Measurements from ENCODE around the gene MYOF.

MYOF gene

GRCh38 chr10:93496322-93497041 is 14.3 kb upstream of the MYOF start, which contains the start of gene CEP55:
TSS of gene CEP55 (plus strand) at chr10:93496612. CDS start at chr10:93500052, 3,440 bp downstream.
- H3K4me1 ChIP-seq (ENCODE audit: insufficient read depth, low read length), result 0 out of 2 replicates have a peak, but pooled peaks cover 8% of the 10 kb centered on the region
- no peaks in the 10 kb centered on the region; the same call in 1 of the 2 replicates for H3K36me3 ChIP-seq (ENCODE audit: insufficient read depth, low read length)
- no peaks in the 10 kb centered on the region for H3K9me3 ChIP-seq (ENCODE audit: control insufficient read depth, insufficient read depth, low read length)
- peak within 1 kb of the TSS; percentile 94 for H3K9ac ChIP-seq (ENCODE audit: low read depth, low read length)

- Histone ChIP-seq H3K9me3 (ENCODE audit: control insufficient read depth, insufficient read depth, low read length) (no peaks in the 10 kb centered on the region), H3K4me1 (ENCODE audit: insufficient read depth, low read length) (0 out of 2 replicates have a peak, but pooled peaks cover 8% of the 10 kb centered on the region), H3K9ac (ENCODE audit: low read depth, low read length) (peak overlapping the region; percentile 94; the same call in 1 of the 2 replicates), H3K36me3 (ENCODE audit: insufficient read depth, low read length) (no peaks in the 10 kb centered on the region; the same call in 1 of the 2 replicates)
Observed at GRCh38 chr10:93495654-93496321, 13.7 kb upstream of the MYOF start.

- H3K36me3 ChIP-seq (ENCODE audit: insufficient read depth, low read length), result no peaks in the 10 kb centered on the region
- 0 out of 2 replicates have a peak, but pooled peaks cover 8% of the 10 kb centered on the region for H3K4me1 ChIP-seq (ENCODE audit: insufficient read depth, low read length)
- no peaks in the 10 kb centered on the region for H3K9me3 ChIP-seq (ENCODE audit: control insufficient read depth, insufficient read depth, low read length)
- no peak overlapping the region for H3K9ac ChIP-seq (ENCODE audit: low read depth, low read length)
Observed at GRCh38 chr10:93494494-93494893, 12.4 kb upstream of the MYOF start.

GRCh38 chr10:93493162-93493561 is 11.0 kb upstream of the MYOF start:
- 0 out of 2 replicates have a peak, but pooled peaks cover 8% of the 10 kb centered on the region for H3K4me1 ChIP-seq (ENCODE audit: insufficient read depth, low read length)
- no peaks in the 10 kb centered on the region for H3K9me3 ChIP-seq (ENCODE audit: control insufficient read depth, insufficient read depth, low read length)
- H3K9ac ChIP-seq (ENCODE audit: low read depth, low read length), result no peak overlapping the region
- H3K36me3 ChIP-seq (ENCODE audit: insufficient read depth, low read length), result no peaks in the 10 kb centered on the region

- H3K9ac ChIP-seq (ENCODE audit: low read depth, low read length), result no peak overlapping the region
- no peaks in the 10 kb centered on the region for H3K9me3 ChIP-seq (ENCODE audit: control insufficient read depth, insufficient read depth, low read length)
- no peaks in the 10 kb centered on the region for H3K36me3 ChIP-seq (ENCODE audit: insufficient read depth, low read length)
- 0 out of 2 replicates have a peak, but pooled peaks cover 8% of the 10 kb centered on the region for H3K4me1 ChIP-seq (ENCODE audit: insufficient read depth, low read length)
Observed at GRCh38 chr10:93491602-93492121, 9.5 kb upstream of the MYOF start.

- H3K9ac ChIP-seq (ENCODE audit: low read depth, low read length), result no peak overlapping the region
- no peaks in the 10 kb centered on the region for H3K9me3 ChIP-seq (ENCODE audit: control insufficient read depth, insufficient read depth, low read length)
- H3K36me3 ChIP-seq (ENCODE audit: insufficient read depth, low read length), result no peaks in the 10 kb centered on the region
- H3K4me1 ChIP-seq (ENCODE audit: insufficient read depth, low read length), result 0 out of 2 replicates have a peak, but pooled peaks cover 5% of the 10 kb centered on the region
Observed at GRCh38 chr10:93488956-93489528, 6.9 kb upstream of the MYOF start.

GRCh38 chr10:93485690-93486089 is 3.6 kb upstream of the MYOF start:
- no peak overlapping the region for H3K9ac ChIP-seq (ENCODE audit: low read depth, low read length)
- H3K4me1 ChIP-seq (ENCODE audit: insufficient read depth, low read length), result no peaks in the 10 kb centered on the region; the same call in 1 of the 2 replicates
- H3K9me3 ChIP-seq (ENCODE audit: control insufficient read depth, insufficient read depth, low read length), result no peaks in the 10 kb centered on the region
- H3K36me3 ChIP-seq (ENCODE audit: insufficient read depth, low read length), result no peaks in the 10 kb centered on the region

GRCh38 chr10:93481637-93482144 is 443 bp downstream of the MYOF start:
- Histone ChIP-seq H3K36me3 (ENCODE audit: insufficient read depth, low read length) (no peaks in the 10 kb centered on the region), H3K9ac (ENCODE audit: low read depth, low read length) (peak overlapping the region; percentile 87), H3K9me3 (ENCODE audit: control insufficient read depth, insufficient read depth, low read length) (no peaks in the 10 kb centered on the region), H3K4me1 (ENCODE audit: insufficient read depth, low read length) (peaks cover 5% of the 10 kb centered on the region)

GRCh38 chr10:93478873-93479272 is 3.3 kb downstream of the MYOF start:
- no peaks in the 10 kb centered on the region for H3K9me3 ChIP-seq (ENCODE audit: control insufficient read depth, insufficient read depth, low read length)
- no peak overlapping the region for H3K9ac ChIP-seq (ENCODE audit: low read depth, low read length)
- peaks cover 18% of the 10 kb centered on the region for H3K4me1 ChIP-seq (ENCODE audit: insufficient read depth, low read length)
- no peaks in the 10 kb centered on the region for H3K36me3 ChIP-seq (ENCODE audit: insufficient read depth, low read length)

GRCh38 chr10:93476756-93477155 is 5.4 kb downstream of the MYOF start:
- Histone ChIP-seq H3K36me3 (ENCODE audit: insufficient read depth, low read length) (no peaks in the 10 kb centered on the region), H3K9me3 (ENCODE audit: control insufficient read depth, insufficient read depth, low read length) (no peaks in the 10 kb centered on the region), H3K4me1 (ENCODE audit: insufficient read depth, low read length) (peaks cover 25% of the 10 kb centered on the region), H3K9ac (ENCODE audit: low read depth, low read length) (no peak overlapping the region)

- Histone ChIP-seq H3K36me3 (ENCODE audit: insufficient read depth, low read length) (no peaks in the 10 kb centered on the region), H3K9me3 (ENCODE audit: control insufficient read depth, insufficient read depth, low read length) (no peaks in the 10 kb centered on the region), H3K9ac (ENCODE audit: low read depth, low read length) (no peak overlapping the region), H3K4me1 (ENCODE audit: insufficient read depth, low read length) (peaks cover 32% of the 10 kb centered on the region)
Observed at GRCh38 chr10:93475871-93476270, 6.3 kb downstream of the MYOF start.

GRCh38 chr10:93475227-93475626 is 6.9 kb downstream of the MYOF start:
- Histone ChIP-seq H3K4me1 (ENCODE audit: insufficient read depth, low read length) (peaks cover 32% of the 10 kb centered on the region), H3K9me3 (ENCODE audit: control insufficient read depth, insufficient read depth, low read length) (peaks cover 4% of the 10 kb centered on the region), H3K9ac (ENCODE audit: low read depth, low read length) (no peak overlapping the region), H3K36me3 (ENCODE audit: insufficient read depth, low read length) (no peaks in the 10 kb centered on the region)

- no peaks in the 10 kb centered on the region for H3K36me3 ChIP-seq (ENCODE audit: insufficient read depth, low read length)
- peaks cover 26% of the 10 kb centered on the region for H3K4me1 ChIP-seq (ENCODE audit: insufficient read depth, low read length)
- no peak overlapping the region for H3K9ac ChIP-seq (ENCODE audit: low read depth, low read length)
- H3K9me3 ChIP-seq (ENCODE audit: control insufficient read depth, insufficient read depth, low read length), result peaks cover 4% of the 10 kb centered on the region
Observed at GRCh38 chr10:93473804-93474472, 8.2 kb downstream of the MYOF start.

- H3K9me3 ChIP-seq (ENCODE audit: control insufficient read depth, insufficient read depth, low read length), result peaks cover 4% of the 10 kb centered on the region
- H3K36me3 ChIP-seq (ENCODE audit: insufficient read depth, low read length), result no peaks in the 10 kb centered on the region
- H3K4me1 ChIP-seq (ENCODE audit: insufficient read depth, low read length), result peaks cover 29% of the 10 kb centered on the region
- H3K9ac ChIP-seq (ENCODE audit: low read depth, low read length), result no peak overlapping the region
Observed at GRCh38 chr10:93473161-93473560, 9.0 kb downstream of the MYOF start.
